GM21717 (cell line): ENCODE data around the gene RCBTB2.

Experiments
- ATAC-seq: cut with Tn5 transposase; IDR thresholded peaks from one replicate; pipeline ENCODE4 v1.9.1; 2021; ENCODE audit warnings: mild to moderate bottlenecking, moderate library complexity; ENCODE audit not compliant: unreplicated experiment

RCBTB2 gene

DNA sequence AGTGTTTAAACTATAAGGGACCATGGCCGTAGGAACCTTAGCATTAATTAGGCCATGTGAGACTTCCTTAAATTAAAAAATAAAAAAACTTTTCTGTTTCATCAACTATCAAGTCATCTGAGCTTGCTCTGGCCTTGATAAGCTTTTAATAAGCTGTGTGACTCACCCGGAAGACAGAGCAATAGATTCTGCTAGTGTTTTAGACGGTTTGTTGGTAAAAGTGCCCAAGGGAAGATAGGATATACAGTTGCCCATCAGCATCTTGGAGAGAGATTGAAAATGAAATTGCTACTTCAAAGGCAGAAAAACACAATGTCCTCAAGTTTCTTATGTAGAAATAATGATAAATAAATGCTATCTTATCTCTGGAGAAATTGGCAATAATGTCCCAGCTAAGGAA, 31.2 kb upstream of the RCBTB2 start:
- no peak for ATAC-seq

DNA sequence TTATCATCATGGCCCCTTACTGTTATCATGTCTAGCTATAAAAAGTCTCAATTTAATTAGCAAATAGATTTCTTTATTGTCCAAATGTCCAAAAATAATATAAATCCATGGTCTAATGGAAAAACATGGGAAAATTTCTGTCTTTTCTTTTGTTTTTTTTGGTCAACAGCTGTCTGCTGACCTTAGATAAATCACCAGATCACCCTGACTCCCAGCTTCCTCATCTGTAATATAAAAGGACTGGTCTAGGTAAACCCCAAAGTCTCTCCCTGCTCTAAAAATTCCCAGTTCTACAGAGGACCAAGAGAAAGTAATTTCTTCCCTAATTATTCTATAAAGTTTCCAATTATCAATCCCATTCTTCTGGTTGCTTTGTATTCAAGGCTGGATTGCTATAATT, 30.7 kb upstream of the RCBTB2 start:
- no peak for ATAC-seq

DNA sequence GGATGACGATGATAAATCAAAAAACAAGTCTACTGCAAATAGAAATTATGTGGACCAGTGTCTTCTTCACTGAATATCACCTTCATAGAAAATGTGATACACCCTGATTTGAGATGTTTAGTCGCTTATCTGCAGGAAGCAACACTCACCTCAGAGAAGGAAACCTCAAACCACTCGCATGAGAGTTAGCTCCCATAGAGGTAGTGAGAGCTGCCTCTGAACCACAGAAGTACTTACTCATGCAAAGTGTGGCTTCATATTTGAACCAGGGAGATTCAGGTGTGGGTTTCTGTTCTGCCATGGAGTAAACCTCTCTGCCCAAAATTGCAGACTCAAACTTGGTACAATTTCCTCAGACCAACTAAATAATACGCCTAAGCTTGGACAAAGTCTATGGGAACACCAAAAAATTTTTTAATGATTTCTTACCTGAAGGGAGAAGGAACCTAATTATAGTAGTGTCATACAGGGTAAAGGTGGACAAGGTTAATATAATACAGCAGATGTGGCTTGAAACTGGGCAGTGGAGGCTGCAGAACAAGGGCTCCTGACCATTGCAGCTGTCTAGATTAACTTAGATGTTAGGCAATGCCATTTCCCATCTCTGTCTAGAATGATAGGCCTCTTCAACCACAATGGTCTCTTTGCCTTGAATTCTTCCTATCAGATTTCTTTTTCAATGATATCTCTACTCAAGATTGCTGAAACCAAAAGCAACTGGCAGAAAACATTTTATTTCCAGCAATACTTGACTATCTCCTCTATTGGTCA, 29.6 kb upstream of the RCBTB2 start:
- ATAC-seq: peak; percentile 96

DNA sequence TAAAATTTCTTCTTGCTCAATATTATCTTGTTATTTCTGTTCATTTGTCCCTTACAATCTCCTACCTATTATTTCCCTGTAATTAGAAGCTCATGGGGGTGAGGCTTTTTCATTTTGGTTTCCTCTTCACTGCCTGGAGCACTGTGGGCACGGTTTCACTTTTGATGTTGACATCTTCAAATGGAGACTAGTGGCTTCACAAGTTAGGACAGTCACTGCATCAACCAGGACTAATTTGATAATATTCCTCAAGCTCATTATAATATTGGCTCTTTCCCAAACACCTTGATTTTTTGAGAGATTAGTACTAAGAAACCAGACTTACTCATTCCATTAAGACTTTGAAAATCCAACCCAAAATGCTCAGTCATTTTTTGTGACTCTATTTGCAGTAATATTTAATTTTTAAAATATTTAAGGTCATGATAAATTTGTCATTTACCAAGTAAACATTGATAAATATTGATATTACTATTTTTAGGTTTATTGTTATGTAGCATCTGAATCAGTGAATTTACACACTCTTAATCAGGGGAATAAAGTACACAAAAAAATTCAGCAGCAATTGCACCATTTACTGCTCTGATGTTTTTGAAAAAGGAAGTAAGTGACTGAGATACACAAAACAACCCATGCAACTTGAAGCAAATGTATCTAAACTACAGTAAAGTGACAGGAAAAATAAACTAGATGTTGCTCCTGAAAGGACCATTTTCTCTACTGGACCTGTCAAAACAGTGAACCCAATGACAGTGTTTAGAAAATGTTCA, 28.8 kb upstream of the RCBTB2 start:
- ATAC-seq: no peak

DNA sequence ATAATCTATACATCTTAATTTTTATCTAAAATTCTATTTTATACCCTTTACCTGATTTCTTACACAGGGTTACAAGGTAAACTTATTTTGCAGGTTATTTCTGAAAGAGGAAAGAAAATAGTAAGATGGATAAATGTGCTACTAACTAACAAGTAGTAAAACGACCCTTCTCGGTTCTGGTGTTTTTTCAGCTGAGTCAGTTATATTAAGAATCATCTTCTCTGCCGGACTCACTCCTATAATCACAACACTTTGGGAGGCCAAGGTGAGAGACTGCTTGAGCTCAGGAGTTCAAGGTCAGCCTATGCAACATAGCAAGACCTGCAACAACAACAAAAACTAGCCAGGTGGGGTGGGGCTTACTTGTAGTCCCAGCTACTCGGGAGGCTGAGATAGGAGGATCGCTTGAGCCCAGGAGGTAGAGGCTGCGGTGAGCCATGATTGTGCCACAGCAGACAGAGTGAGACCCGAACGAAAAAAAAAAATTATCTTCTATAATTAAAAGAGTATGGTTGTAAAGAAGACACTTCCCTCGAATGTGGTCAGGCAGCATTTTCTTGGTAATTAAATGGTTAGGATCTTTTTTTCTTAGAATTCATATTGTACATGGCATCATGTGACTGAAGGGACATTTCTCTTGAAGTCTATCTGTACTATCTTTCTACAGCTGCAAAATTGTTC, 27.9 kb upstream of the RCBTB2 start:
- ATAC-seq: no peak

DNA sequence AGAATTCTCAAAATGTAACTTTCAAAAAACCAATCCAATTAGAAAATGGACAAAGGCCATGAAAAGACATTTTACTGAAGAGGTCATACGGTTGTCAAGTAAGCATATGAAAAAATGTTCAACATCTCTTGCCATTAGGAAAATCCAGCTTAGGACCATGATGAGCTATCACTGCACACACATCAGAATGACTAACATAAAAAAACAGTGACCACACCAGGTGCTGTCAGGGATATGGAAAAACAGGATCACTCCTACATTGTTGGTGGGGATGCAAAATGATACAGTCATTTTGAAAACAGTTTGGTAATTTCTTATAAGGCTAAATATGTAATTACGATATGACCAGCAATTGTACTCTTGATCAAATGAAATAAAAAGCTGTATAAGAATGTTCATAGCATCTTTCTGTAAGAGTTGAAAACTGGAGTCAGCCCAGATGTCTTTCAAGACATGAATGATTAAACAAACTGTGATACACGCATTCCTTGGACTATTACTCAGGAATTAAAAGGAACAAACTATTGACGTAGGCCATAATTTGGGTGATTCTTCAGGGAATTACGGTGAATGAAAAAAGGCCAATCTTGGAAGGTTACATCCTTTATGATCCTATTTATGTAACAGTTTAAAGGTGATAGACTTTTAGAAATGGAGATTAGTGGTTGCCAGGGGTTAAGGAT, 26.9 kb upstream of the RCBTB2 start:
- no peak for ATAC-seq

DNA sequence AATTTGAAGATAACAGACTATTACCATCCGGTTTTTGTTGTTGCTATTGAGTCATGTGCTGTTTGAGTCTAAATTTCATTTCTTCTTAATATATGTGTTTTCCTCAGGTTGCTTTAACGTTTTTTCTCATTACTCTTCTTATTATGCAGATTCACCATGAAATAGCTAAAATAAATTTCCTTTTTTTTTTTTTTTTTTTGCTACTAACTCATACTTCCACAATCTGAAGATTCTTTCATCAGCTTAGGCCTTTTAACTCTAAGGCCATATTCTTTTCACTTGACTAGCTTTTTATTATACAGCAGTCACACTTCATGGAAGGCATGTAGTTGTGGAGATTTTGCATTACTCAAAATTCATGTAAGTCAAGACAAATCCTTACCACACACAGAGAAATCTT, 23.9 kb upstream of the RCBTB2 start:
- no peak for ATAC-seq

DNA sequence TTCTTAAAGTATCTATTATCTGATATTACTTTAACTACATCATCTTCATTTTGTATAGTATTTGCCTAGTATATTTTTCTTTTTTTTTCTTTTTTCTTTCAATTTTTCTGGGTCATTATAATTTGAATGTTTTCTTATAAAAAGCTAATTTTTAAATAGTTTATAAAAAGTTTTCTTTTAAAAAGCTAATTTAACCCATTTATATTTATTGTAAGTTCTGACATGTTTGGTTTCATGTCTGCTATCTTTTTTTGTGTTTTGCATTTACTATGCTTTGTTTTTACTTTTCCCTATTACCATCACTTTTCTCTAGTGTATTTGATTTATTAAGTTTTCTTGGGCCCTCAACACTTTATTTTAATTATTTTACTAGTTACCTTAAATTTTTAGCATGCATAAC, 22.6 kb upstream of the RCBTB2 start:
- no peak for ATAC-seq

DNA sequence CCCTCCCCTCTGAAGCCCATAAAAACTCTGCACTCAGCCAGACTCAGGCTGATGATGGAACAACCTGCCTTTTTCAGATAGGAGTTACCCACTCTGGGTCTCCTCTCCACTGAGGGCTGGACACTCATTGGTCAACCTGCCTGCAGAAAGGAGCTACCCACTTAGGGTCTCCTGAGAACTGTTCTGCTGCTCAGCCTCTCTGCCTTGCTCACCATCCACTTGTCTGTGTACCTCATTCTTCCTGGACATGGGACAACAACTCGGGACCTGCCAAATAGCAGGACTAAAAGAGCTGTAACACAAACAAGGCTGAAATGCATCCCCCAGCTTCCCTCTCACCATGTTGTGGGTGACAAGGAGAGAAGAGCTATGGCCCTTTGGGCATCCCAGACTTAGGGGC, 18.4 kb upstream of the RCBTB2 start:
- no peak for ATAC-seq

DNA sequence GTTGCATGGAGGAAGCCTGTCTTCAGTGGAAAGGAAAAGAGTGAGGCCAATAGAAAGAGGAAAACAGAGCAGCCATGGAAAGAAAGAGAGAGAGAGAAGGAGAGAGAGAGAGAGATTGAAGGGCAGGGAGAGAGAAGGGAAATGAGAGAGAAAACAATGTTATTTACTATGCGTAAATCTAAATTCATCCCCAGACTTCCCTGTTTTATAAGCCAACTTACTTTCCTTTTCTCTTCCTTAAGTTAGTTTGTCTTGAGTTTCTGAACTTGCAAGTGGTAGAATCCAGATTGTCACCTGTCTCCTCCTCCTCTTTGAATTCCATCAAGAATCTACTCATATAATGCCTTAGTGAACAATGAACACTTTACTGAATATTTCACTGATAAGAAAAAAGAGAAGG, 16.8 kb upstream of the RCBTB2 start:
- no peak for ATAC-seq

DNA sequence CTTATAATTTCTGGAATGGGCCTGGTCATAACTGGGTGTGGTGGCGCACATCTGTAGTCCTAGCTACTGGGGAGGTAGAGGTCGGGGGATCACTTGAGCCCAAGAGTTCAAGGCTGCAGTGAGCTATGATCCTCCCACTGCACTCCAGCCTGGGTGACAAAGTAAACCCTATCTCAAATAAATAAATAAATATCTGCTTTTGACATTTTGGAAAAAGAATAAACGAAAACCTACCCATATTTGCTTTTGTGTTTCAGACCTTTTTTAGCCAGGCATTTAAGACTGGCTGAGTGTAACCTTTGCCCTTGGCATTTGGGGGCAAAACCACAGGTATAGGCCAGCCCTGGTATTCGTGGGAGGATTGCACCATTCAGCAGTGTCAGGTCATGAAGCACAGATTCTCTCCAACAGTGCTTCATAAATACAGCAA, 14.8 kb upstream of the RCBTB2 start:
- ATAC-seq: no peak

DNA sequence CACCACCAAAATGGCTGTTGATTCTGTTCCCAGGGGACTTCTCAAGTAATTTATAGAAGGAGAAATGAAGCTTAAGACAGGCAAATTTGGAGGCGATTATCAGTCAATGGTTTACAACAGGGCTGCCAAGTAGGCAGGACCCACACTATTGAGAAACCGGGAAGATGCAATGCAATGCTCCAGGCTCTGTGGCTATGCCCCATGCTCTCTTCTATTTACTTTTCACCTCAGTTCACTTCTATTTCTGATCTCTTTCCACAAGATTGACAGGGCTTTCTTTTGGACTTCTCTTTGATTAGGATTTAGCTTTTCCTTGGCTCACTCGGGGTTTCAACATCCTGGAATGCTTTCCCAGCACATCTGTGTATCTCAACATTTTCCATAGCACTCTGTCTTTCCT, 12.7 kb upstream of the RCBTB2 start:
- no peak for ATAC-seq

DNA sequence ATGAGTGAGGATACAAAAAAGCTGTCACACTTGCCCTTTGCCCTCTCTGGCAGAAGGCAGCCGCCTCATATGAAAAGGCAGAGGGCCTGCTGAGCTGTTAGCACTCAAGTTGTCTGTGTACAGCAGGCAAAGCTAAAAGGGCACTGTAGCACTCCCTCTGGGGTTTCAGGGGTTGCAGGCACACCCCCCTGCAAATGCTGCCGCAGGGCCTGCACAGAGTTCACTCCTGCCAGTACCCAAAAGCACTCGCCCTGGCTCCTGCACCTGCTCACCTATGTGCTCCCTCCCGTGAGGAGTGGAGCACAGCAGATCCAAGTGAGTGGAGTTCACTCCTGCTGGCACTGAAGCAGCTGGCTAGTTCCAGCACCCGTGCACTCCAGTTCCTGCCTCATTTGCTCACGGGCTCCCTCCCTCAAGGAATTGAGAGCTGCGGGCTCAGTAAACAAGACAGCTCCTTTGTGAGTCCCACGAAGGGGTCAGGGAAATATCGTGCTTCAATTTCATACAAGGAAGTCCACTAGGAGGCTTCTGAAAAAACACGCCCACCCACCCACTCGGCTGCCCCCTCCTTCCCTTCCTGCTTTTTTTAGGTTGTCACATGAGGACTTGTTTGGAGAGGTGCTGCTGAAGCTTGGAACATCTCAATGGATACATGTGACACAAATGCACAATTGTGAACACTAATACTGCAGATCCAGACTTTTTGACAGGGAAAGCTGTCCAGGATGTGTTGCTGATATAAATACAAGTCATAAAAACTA, 9.9 kb upstream of the RCBTB2 start:
- ATAC-seq: no peak

DNA sequence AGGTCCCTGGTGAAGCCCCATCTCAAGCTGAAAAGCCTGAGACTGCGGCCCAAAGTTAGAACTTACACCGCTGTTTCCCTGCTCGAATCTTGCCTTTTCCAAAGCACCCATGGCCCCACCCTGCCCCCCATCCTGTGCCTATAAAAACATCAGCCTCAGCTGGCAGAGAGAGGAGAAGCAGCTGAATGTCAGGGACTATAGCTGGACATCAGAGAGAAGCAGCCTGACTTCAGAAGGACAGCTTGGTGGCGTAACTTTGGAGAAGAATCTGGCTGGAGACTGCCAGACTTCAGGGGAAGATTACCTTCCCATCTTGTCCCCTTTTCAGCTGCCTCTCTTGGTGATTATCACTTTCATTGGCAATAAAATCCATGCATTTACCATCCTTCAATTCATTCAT, 9.3 kb upstream of the RCBTB2 start:
- no peak for ATAC-seq

DNA sequence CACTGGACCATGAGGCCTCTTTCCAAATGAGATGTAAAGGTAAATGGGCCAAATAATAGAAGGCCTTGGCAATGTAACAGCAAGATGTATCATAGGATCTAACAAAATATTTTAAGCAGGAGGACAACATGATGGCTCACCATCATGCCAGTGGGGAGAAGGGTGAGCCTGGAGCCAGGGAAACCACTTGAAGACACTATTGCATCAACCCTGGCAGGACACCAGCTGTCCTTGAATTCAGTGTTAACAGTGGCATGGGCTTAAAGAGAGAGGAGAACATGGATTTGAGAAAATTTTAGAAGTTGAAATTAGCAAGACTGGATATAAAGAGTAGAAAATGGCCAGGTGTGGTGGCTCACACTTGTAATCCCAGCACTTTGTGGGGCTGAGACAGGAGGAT, 6.7 kb upstream of the RCBTB2 start:
- ATAC-seq: no peak

DNA sequence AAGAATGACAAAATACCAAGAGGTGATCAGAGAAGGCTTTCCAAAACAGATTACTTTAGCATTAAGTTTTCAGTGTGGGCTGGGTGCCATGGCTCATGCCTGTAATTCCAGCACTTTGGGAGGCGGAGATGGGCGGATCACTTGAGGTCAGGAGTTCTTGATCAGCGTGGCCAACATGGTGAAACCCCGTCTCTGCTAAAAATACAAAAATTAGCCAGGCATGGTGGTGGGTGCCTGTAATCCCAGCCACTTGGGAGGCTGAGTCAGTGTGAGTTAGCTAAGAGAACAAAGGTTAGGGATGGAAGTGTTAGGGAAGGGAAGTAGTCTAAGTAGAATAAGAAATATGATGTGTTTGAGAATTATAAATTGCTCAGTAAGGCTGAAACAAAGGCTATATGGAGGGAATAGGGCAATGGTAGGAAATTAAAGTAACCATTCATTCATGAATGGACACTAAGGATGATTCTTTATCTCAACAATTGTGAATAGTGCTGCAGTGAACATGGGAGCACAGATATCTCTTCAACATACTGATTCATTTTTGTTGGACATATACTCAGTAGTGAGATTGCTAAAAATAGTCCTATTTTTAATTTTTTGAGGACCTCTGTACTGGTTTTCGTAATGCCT, 3.9 kb upstream of the RCBTB2 start:
- ATAC-seq: no peak

DNA sequence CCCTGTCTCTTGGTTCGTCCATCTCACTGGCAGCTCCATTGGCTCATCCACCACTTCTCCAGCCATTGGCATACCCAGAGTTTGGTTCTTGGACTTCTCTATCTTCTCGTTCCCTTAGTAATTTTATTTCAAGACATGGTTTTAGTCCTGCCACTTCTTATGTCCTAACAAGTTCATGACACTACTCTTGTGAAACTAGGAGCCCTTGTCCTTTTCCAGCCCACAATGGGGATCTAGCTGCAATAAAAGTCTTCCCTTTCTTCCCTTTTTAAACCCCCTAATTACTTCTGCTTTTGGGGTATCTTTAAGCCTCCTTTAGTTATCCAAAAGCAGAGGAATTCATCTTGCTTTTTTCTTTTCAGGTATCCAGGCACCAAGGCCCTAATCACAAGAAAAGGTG, 2.9 kb upstream of the RCBTB2 start:
- ATAC-seq: no peak

DNA sequence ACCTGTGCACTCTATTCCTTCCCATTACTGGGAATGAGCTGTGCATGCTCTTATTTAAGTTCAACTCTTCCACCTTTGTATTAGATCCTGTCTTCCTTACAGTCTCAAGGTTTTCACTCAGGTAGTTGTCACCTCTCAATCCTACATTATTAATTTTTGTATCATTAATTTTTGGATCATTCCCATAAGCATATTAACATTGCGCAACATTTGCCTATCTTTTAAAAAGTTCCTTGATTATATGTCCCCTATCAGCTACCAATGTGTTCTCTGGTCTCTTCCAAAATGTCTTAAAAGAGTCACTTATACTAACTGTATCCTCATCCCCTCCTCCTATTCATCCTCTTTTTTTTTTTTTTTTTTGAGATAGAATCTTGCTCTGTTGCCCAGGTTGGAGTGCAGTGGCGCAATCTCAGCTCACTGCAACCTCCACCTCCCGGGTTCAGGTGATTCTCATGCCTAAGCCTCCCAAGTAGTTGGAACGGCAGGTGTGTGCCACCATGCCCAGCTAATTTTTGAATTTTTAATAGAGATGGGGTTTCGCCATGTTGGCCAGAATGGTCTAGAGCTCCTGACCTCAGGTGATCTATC, 2.1 kb upstream of the RCBTB2 start:
- ATAC-seq: no peak

DNA sequence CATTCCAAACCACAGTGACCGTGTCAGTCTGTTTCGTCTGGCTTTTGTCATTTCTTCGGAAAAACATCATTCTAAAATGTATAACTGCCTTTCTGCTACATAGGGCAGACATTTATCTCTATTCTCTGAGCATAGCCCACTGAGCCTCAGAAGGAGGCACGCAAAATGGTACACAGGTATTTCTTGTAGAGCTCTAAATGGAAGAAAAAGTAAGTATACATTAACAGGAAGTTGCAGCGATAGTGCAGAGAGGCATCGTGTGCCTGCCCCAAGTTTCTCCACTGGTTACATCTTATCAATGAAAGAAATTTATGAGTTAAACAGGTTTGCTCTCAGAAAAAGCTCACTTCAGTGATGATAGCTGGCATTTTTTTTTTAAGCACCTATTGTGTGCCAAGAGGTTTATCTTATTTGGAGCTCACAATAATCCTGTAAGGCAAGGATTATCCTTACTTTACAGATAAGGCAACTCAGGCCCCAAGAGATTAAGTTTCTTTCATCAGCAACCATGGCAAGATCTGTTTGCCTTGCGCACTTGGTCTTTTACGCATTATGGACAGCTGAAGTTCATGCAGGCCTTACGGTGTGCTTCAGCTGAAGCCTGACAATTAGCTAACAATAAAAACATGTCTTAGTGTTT, 1.2 kb upstream of the RCBTB2 start:
- no peak for ATAC-seq

DNA sequence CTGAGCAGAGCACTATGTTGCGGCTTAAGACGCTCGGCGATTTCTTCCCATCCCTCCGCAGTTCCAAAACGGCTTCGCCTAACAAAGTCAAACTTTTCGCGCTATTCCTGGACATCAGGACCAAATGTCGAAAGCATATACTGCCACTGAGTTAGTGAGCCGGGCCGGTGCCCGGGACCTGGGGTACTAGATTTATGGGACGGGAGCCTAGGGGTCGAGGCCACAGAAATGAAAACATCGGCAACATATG, 699 bp downstream of the RCBTB2 start:
- peak; percentile 18 for ATAC-seq
